Measurements from ENCODE around the gene FAM221B.

DNA sequence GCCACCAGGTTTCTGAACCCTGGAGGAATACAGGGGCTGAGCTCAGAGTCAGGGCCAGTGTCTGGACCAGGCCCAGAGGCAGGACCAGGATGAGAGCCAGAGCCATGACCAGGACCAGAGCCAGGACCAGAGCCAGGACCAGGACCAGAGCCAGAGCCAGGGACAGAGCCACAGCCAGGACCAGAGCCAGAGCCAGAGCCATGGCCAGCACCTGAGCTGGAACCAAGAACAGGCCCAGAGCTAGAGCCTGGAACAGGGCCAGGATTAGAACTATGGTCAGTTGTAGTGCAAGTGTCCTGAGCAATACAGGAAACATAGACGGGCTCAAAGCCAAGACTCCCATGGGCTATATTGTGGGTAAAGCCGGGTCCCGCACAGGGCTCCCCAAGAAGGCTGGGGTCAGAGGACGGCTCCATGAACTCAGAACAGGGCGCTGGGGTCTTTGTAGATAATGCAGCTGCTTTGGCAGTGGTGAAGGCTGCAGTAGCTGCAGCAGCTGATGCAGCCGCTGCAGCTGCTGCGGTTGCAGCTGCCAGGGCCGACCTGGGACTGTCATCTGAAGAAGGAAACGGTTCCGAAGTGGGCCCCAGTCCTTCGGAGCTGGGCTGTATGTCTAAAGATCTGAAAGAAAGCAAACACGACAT lies 17.0 kb downstream of the FAM221B start:
- TF ChIP-seq, protein P1, sequence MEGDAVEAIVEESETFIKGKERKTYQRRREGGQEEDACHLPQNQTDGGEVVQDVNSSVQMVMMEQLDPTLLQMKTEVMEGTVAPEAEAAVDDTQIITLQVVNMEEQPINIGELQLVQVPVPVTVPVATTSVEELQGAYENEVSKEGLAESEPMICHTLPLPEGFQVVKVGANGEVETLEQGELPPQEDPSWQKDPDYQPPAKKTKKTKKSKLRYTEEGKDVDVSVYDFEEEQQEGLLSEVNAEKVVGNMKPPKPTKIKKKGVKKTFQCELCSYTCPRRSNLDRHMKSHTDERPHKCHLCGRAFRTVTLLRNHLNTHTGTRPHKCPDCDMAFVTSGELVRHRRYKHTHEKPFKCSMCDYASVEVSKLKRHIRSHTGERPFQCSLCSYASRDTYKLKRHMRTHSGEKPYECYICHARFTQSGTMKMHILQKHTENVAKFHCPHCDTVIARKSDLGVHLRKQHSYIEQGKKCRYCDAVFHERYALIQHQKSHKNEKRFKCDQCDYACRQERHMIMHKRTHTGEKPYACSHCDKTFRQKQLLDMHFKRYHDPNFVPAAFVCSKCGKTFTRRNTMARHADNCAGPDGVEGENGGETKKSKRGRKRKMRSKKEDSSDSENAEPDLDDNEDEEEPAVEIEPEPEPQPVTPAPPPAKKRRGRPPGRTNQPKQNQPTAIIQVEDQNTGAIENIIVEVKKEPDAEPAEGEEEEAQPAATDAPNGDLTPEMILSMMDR (IDR thresholded peaks at IDR 0.05; ENCODE audit: borderline replicate concordance, extremely low read depth, low read length, poor library complexity, severe bottlenecking): no peak
- no peak for TF ChIP-seq EZH2 (IDR thresholded peaks at IDR 0.05; ENCODE audit: borderline replicate concordance, low read depth, low read length, severe bottlenecking)
